A549 treated with CpdA at 1 μM for 4 hours (cell line): ENCODE data around the gene INPP5A. TPM values are rescaled to one million over a fixed set of nuclear protein-coding genes. Genes with fewer than 3 reads are reported as not detected.

Experiments used
- total RNA-seq: library from RNA; stranded (reverse); fragments of 200-300 nt; extraction: Qiagen RNA extraction; gene quantifications from 5 replicates; pipeline ENCODE4 v1.2.3, GENCODE V29; 2022; ENCODE audit warnings: low read depth

Gene INPP5A
- total RNA-seq: 12.7 to 17.3 TPM (median 13.9 TPM) in 5 replicates

GRCh38 chr10:132537684-132538001, at the start of gene INPP5A:
Gene INPP5A, plus strand, starts transcription at chr10:132537787. Its CDS starts 310 bp downstream, at chr10:132538097.

GRCh38 chr10:132785723-132786475, 248.3 kb downstream of the INPP5A start, which contains the start of gene NKX6-2:
Gene NKX6-2, minus strand, starts transcription at chr10:132786147. Its CDS starts 199 bp downstream, at chr10:132785948.

Other genes with a start within 250 kb of the INPP5A start
- 34.8 to 50.9 TPM (median 48.3 TPM) in 5 replicates for gene STK32C, start 229.8 kb upstream of the INPP5A start, total RNA-seq
- gene LRRC27, start 205.6 kb upstream of the INPP5A start, total RNA-seq: 5.4 to 6.4 TPM (median 5.6 TPM) in 5 replicates
- 10.2 to 16.8 TPM (median 16.5 TPM) in 5 replicates for gene PWWP2B, start 140.6 kb upstream of the INPP5A start, total RNA-seq
- gene NKX6-2, start 248.4 kb downstream of the INPP5A start, total RNA-seq: 0.17 to 0.23 TPM (median 0.23 TPM) in 5 replicates